HepG2 (cell line): ENCODE measurements around the gene BET1L. TPM values are rescaled to one million over a fixed set of nuclear protein-coding genes. Genes with fewer than 3 reads are reported as not detected.
A peak's percentile ranks its signal among the peaks of the same experiment; 100 is the strongest.

Experiments used
- DR1 ChIP-seq: sonication (generic); formaldehyde crosslinking; IDR thresholded peaks from 2 replicates; pipeline ENCODE4 v1.8.0; 2021; ENCODE audit warnings: mild to moderate bottlenecking, missing genetic modification reagents, inconsistent platforms
- FOXP4 ChIP-seq: sonication (generic); formaldehyde crosslinking; IDR thresholded peaks from 2 replicates; pipeline ENCODE4 v1.4.0; 2020; ENCODE audit warnings: missing genetic modification reagents
- HES4 ChIP-seq: sonication (generic); formaldehyde crosslinking; IDR thresholded peaks from 2 replicates; pipeline ENCODE4 v1.9.0; 2021; ENCODE audit warnings: mild to moderate bottlenecking, missing genetic modification reagents, borderline replicate concordance
- HIVEP1 ChIP-seq: sonication (generic); formaldehyde crosslinking; IDR thresholded peaks from 2 replicates; pipeline ENCODE4 v1.4.0; 2020; ENCODE audit warnings: mild to moderate bottlenecking, missing genetic modification reagents
- JUN ChIP-seq: sonication (generic); formaldehyde crosslinking; IDR thresholded peaks from 2 replicates; pipeline ENCODE4 v1.4.0; 2020; ENCODE audit warnings: mild to moderate bottlenecking, missing genetic modification reagents
- JUND ChIP-seq: sonication (generic); formaldehyde crosslinking; IDR thresholded peaks from 2 replicates; pipeline ENCODE4 v1.8.0; 2022; ENCODE audit warnings: mild to moderate bottlenecking, missing genetic modification reagents
- KLF6 ChIP-seq: IDR thresholded peaks from 2 replicates; pipeline ENCODE4 v1.8.0; 2016; ENCODE audit warnings: missing biosample characterization, missing genetic modification reagents
- NCOA5 ChIP-seq: sonication (generic); formaldehyde crosslinking; IDR thresholded peaks from 2 replicates; pipeline ENCODE4 v1.4.0; 2020; ENCODE audit warnings: missing genetic modification reagents
- PCBP2 ChIP-seq: fragments of 200-400 bp; formaldehyde crosslinking; optimal IDR thresholded peaks from 2 replicates; pipeline ENCODE3; 2018; ENCODE audit warnings: low read length, low read depth; ENCODE audit not compliant: poor library complexity, severe bottlenecking
- RBFOX2 ChIP-seq: fragments of 200-400 bp; formaldehyde crosslinking; IDR thresholded peaks from 2 replicates; pipeline ENCODE4 v1.6.1; 2017; ENCODE audit warnings: low read depth, mild to moderate bottlenecking, low read length
- SOX13 ChIP-seq, 3 experiments: fragments of 450-650 bp in 1 of 3; sonication (generic) in 1 of 3; formaldehyde crosslinking in 1 of 3; IDR thresholded peaks in 2 of 3; conservative IDR thresholded peaks in 1 of 3; 2 replicates each; pipeline versions ENCODE4 v1.5.0 to v1.6.1; 2016 to 2020; ENCODE audit warnings: antibody characterized with exemption in 1 of 3, mild to moderate bottlenecking in 1 of 3, missing compliant biosample characterization in 1 of 3, missing genetic modification reagents in 1 of 3, moderate library complexity in 1 of 3
- ZBTB46 ChIP-seq: sonication (generic); formaldehyde crosslinking; IDR thresholded peaks from 2 replicates; pipeline ENCODE4 v1.4.0; 2020; ENCODE audit warnings: mild to moderate bottlenecking, missing genetic modification reagents, borderline replicate concordance
- ZFP82 ChIP-seq: sonication (generic); formaldehyde crosslinking; IDR thresholded peaks from 2 replicates; pipeline ENCODE4 v1.5.1; 2020; ENCODE audit warnings: mild to moderate bottlenecking, missing genetic modification reagents, borderline replicate concordance
- ZKSCAN8 ChIP-seq: IDR thresholded peaks from 2 replicates; pipeline ENCODE4 v1.6.1; 2016; ENCODE audit warnings: borderline replicate concordance, missing genetic modification reagents, missing compliant biosample characterization
- ZNF496 ChIP-seq: sonication (generic); formaldehyde crosslinking; IDR thresholded peaks from 2 replicates; pipeline ENCODE4 v1.8.1; 2023; ENCODE audit warnings: mild to moderate bottlenecking, moderate library complexity, missing genetic modification reagents; ENCODE audit not compliant: insufficient replicate concordance
- ZNF670 ChIP-seq: sonication (generic); formaldehyde crosslinking; IDR thresholded peaks from 2 replicates; pipeline ENCODE4 v1.8.0; 2022; ENCODE audit warnings: mild to moderate bottlenecking, missing genetic modification reagents, borderline replicate concordance
- ZNF709 ChIP-seq: sonication (generic); formaldehyde crosslinking; IDR thresholded peaks from 2 replicates; pipeline ENCODE4 v1.5.0; 2020; ENCODE audit warnings: mild to moderate bottlenecking, missing genetic modification reagents
- ZNF740 ChIP-seq: sonication (generic); formaldehyde crosslinking; IDR thresholded peaks from 2 replicates; pipeline ENCODE4 v1.4.0; 2020; ENCODE audit warnings: missing genetic modification reagents
- ZNF780A ChIP-seq: sonication (generic); formaldehyde crosslinking; IDR thresholded peaks from 2 replicates; pipeline ENCODE4 v1.8.0; 2022; ENCODE audit warnings: mild to moderate bottlenecking, missing genetic modification reagents, moderate library complexity
- ZNF816 ChIP-seq: sonication (generic); formaldehyde crosslinking; IDR thresholded peaks from 2 replicates; pipeline ENCODE4 v1.8.0; 2022; ENCODE audit warnings: missing genetic modification reagents, mild to moderate bottlenecking, borderline replicate concordance
- ZNF879 ChIP-seq: sonication (generic); formaldehyde crosslinking; IDR thresholded peaks from 2 replicates; pipeline ENCODE4 v1.8.1; 2023; ENCODE audit warnings: missing genetic modification reagents
- polyA plus RNA-seq, 8 experiments: library from polyadenylated mRNA; depleted of rRNA in 3 of 8; stranded (reverse) in 7 of 8; unstranded in 1 of 8; fragments of >200 nt; fragmentation: Illumina TruSeq in 4 of 8; extraction: Trizol in 4 of 8; gene quantifications; 2 replicates each; pipeline versions ENCODE4 v1.2.1 to v1.2.3, GENCODE V29; 2011 to 2016; ENCODE audit warnings: low read depth in 4 of 8, missing spikeins in 1 of 8, mixed read lengths in 1 of 8; ENCODE audit not compliant: insufficient read depth in 1 of 8
- total RNA-seq, 5 experiments: library from RNA; depleted of rRNA; stranded (reverse); fragments of >200 nt; fragmentation: Illumina TruSeq; extraction: Trizol; gene quantifications; 2 replicates each; pipeline ENCODE4 v1.2.3, GENCODE V29; 2016; ENCODE audit warnings: low read depth in 1 of 5

The BET1L gene
- total and polyA plus RNA-seq, 2 of the 13 experiments (the other 11 are each of a cell fraction or from before 2014, with no cell fraction given) = 26.2 to 59.6 TPM

GRCh38 chr11:206526-207207 is 532 bp downstream of the BET1L start (continued):
- TF ChIP-seq ZBTB46 = no peak
- TF ChIP-seq ZNF780A (CRISPR knock-in tag) = no peak
- TF ChIP-seq ZFP82 (CRISPR knock-in tag) = peak; percentile 13; the same call in 1 of the 2 replicates
- TF ChIP-seq KLF6 (CRISPR knock-in tag) = no peak
- TF ChIP-seq ZNF670 (CRISPR knock-in tag) = peak; percentile 62; the same call in 1 of the 2 replicates
- no peak for TF ChIP-seq ZNF879 (CRISPR knock-in tag)
- no peak for TF ChIP-seq ZKSCAN8 (CRISPR knock-in tag)
- no peak for TF ChIP-seq NCOA5 (CRISPR knock-in tag)
- TF ChIP-seq ZNF709 (CRISPR knock-in tag) = 0 out of 2 replicates have a peak, but pooled peaks have one; percentile 73
- TF ChIP-seq ZNF816 (CRISPR knock-in tag) = no peak
- TF ChIP-seq RBFOX2 = no peak
- no peak for TF ChIP-seq SOX13 (IDR thresholded peaks at IDR 0.05)
- TF ChIP-seq SOX13 (CRISPR knock-in tag; conservative IDR thresholded peaks at IDR 0.05 in 1 of 2, IDR thresholded peaks at IDR 0.05 in 1 of 2) = no peak
- no peak for TF ChIP-seq ZNF740
- TF ChIP-seq FOXP4 (CRISPR knock-in tag) = no peak
- 0 out of 2 replicates have a peak, but pooled peaks have one; percentile 62 for TF ChIP-seq HES4
- no peak for TF ChIP-seq PCBP2
- TF ChIP-seq ZNF496 (CRISPR knock-in tag) = no peak
- TF ChIP-seq JUND (CRISPR knock-in tag) = no peak
- no peak for TF ChIP-seq JUN
- TF ChIP-seq DR1 = no peak
- TF ChIP-seq HIVEP1 (CRISPR knock-in tag) = peak; percentile 64
